ENCODE results near the gene GSTM3.
"Not testable (repeated sequence)": the region's sequence is repeated elsewhere in the genome, so short reads cannot be mapped to it uniquely, and the experiment has no call there.

The GSTM3 gene

GRCh38 chr1:109697066-109697465, 43.8 kb downstream of the GSTM3 start:
- no peak overlapping the region for H3K4me3 ChIP-seq (ENCODE audit: low read length)
- H3K27ac ChIP-seq (ENCODE audit: low read length): no peak overlapping the region
- H3K36me3 ChIP-seq (ENCODE audit: control insufficient read depth, insufficient read depth, low read length): no peaks in the 10 kb centered on the region
- H3K27me3 ChIP-seq (ENCODE audit: control insufficient read depth, insufficient read depth, low read length): no peaks in the 10 kb centered on the region
- no peak for DNase-seq (ENCODE audit: low read depth, low spot score)
- no peaks in the 10 kb centered on the region for H3K9me3 ChIP-seq (ENCODE audit: control insufficient read depth, insufficient read depth, low read length)
- H3K4me1 ChIP-seq (ENCODE audit: control insufficient read depth, insufficient read depth, low read length): no peaks in the 10 kb centered on the region
- WGBS (ENCODE audit: insufficient coverage, insufficient read length): no CpG with 5 or more reads among the region's 4 CpGs

- H3K9me3 ChIP-seq (ENCODE audit: control insufficient read depth, insufficient read depth, low read length); H3K4me1 ChIP-seq (ENCODE audit: control insufficient read depth, insufficient read depth, low read length); H3K4me3 ChIP-seq (ENCODE audit: low read length); DNase-seq (ENCODE audit: low read depth, low spot score); H3K27ac ChIP-seq (ENCODE audit: low read length); H3K27me3 ChIP-seq (ENCODE audit: control insufficient read depth, insufficient read depth, low read length); H3K36me3 ChIP-seq (ENCODE audit: control insufficient read depth, insufficient read depth, low read length): not testable (repeated sequence)
- no CpG with 5 or more reads among the region's 3 CpGs for WGBS (ENCODE audit: insufficient coverage, insufficient read length)
Measured at GRCh38 chr1:109695138-109695537, 45.7 kb downstream of the GSTM3 start.

DNA sequence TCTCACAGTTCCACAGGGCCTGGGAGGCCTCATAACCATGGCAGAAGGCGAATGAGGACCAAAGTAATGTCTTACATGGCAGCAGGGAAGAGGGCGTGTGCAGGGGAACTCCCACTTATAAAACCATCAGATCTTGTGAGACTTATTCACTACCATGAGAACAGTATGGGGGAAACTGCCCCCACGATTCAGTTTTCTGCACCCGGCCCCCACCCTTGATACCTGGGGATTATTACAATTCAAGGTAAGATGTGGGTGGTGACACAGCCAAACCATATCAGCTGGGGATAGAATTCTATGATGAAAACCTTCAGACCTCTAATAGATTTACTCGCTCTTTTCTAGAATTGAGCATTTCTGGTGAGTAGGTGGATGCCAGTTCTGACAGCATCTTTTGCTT, 46.4 kb downstream of the GSTM3 start:
- H3K4me3 ChIP-seq (ENCODE audit: low read length); H3K9me3 ChIP-seq (ENCODE audit: control insufficient read depth, insufficient read depth, low read length); H3K27ac ChIP-seq (ENCODE audit: low read length); H3K27me3 ChIP-seq (ENCODE audit: control insufficient read depth, insufficient read depth, low read length); DNase-seq (ENCODE audit: low read depth, low spot score); H3K4me1 ChIP-seq (ENCODE audit: control insufficient read depth, insufficient read depth, low read length); H3K36me3 ChIP-seq (ENCODE audit: control insufficient read depth, insufficient read depth, low read length): not testable (repeated sequence)
- no CpG with 5 or more reads among the region's 5 CpGs for WGBS (ENCODE audit: insufficient coverage, insufficient read length)

DNA sequence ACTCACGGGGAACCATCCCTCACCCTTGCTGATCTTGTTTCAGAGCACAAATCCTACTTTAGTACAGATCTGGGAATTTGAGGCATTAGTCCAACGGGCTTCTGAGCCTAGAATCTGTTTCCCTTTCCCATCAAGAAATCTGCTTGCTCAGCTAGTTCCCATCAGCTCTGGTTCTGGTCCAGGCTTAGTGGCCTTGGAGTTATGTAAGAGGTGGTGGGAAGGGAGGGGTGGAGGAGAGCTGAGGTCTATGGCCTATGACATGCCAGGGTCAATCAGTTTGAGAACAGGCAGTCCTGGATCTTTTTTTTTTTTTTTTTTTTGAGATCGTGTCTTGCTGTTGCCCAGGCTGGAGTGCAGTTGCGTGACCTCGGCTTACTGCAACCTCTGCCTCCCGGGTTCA, 49.1 kb downstream of the GSTM3 start:
- no peak for DNase-seq (ENCODE audit: low read depth, low spot score)
- Histone ChIP-seq H3K27ac (ENCODE audit: low read length) (no peak overlapping the region), H3K4me1 (ENCODE audit: control insufficient read depth, insufficient read depth, low read length) (no peaks in the 10 kb centered on the region), H3K9me3 (ENCODE audit: control insufficient read depth, insufficient read depth, low read length) (no peaks in the 10 kb centered on the region), H3K36me3 (ENCODE audit: control insufficient read depth, insufficient read depth, low read length) (no peaks in the 10 kb centered on the region), H3K27me3 (ENCODE audit: control insufficient read depth, insufficient read depth, low read length) (no peaks in the 10 kb centered on the region), H3K4me3 (ENCODE audit: low read length) (no peak overlapping the region)
- no CpG with 5 or more reads among the region's 6 CpGs for WGBS (ENCODE audit: insufficient coverage, insufficient read length)

DNA sequence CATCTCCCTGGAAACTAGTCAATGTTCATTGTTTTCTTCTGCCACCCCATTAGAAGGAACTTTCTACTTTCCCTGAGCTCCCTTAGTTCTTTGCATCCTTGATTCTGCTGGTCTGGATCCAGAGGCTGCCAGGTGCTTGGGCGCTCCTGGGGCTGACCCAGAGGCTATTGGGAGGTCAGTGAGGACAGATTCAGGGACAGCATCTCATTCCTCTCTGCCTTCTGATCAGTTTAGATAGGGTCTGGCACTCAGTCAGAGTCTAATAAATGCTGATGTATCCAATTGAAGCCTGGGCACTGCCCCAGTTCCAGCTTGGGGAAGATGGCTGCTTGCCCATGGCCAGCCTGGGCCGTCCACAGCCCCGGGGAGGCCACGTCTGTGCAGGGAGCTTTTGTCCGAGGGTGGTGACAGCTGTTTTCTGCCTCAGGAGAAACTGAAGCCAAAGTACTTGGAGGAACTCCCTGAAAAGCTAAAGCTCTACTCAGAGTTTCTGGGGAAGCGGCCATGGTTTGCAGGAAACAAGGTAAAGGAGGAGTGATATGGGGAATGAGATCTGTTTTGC, 50.9 kb downstream of the GSTM3 start:
- H3K4me1 ChIP-seq (ENCODE audit: control insufficient read depth, insufficient read depth, low read length): no peaks in the 10 kb centered on the region
- H3K27me3 ChIP-seq (ENCODE audit: control insufficient read depth, insufficient read depth, low read length): no peaks in the 10 kb centered on the region
- H3K4me3 ChIP-seq (ENCODE audit: low read length): no peak overlapping the region
- no peaks in the 10 kb centered on the region for H3K9me3 ChIP-seq (ENCODE audit: control insufficient read depth, insufficient read depth, low read length)
- no peak overlapping the region for H3K27ac ChIP-seq (ENCODE audit: low read length)
- no peak for DNase-seq (ENCODE audit: low read depth, low spot score)
- no peaks in the 10 kb centered on the region for H3K36me3 ChIP-seq (ENCODE audit: control insufficient read depth, insufficient read depth, low read length)
- no CpG with 5 or more reads among the region's 6 CpGs for WGBS (ENCODE audit: insufficient coverage, insufficient read length)

DNA sequence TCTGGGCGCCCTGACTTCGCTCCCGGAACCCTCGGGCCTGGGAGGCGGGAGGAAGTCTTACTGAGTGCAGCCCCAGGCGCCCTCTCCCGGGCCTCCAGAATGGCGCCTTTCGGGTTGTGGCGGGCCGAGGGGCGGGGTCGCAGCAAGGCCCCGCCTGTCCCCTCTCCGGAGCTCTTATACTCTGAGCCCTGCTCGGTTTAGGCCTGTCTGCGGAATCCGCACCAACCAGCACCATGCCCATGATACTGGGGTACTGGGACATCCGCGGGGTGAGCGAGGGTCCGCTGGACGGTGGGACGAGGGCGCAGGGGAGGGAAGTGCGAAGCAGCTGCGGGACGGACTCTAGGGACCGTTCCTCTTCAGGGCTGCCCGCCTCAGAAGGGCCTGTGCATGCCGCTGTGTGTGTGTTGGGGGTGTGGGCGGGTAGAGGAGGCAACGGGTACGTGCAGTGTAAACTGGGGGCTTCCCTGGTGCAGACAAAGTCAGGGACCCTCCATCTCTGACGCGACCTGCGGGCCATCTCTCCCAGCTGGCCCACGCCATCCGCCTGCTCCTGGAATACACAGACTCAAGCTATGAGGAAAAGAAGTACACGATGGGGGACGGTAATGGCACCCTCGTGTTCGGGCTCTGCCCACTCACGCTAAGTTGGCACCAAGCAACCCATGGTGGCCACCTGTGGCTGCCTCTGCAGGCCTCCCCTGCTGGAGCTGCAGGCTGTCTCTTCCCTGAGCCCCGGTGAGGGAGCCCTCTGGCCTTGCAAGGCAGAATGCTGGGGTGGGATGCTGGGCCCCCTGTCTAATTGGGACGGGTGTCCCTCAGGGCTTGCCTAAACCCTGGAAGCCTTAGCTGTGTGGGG, 53.0 kb downstream of the GSTM3 start, which contains the start of gene GSTM1:
TSS of gene GSTM1 (plus strand) at position 177 of the 859 bp plus-strand sequence. CDS start at position 234, 57 bp downstream.
- Histone ChIP-seq H3K27ac (ENCODE audit: low read length) (no peak within 1 kb of the TSS), H3K4me1 (ENCODE audit: control insufficient read depth, insufficient read depth, low read length) (no peaks in the 10 kb centered on the region), H3K9me3 (ENCODE audit: control insufficient read depth, insufficient read depth, low read length) (no peaks in the 10 kb centered on the region), H3K36me3 (ENCODE audit: control insufficient read depth, insufficient read depth, low read length) (no peaks in the 10 kb centered on the region), H3K4me3 (ENCODE audit: low read length) (no peak within 1 kb of the TSS), H3K27me3 (ENCODE audit: control insufficient read depth, insufficient read depth, low read length) (no peaks in the 10 kb centered on the region)
- DNase-seq (ENCODE audit: low read depth, low spot score): no peak
- WGBS (ENCODE audit: insufficient coverage, insufficient read length): no CpG with 5 or more reads among the region's 46 CpGs

- H3K27ac ChIP-seq (ENCODE audit: low read length); DNase-seq (ENCODE audit: low read depth, low spot score); H3K4me3 ChIP-seq (ENCODE audit: low read length); H3K4me1 ChIP-seq (ENCODE audit: control insufficient read depth, insufficient read depth, low read length); H3K27me3 ChIP-seq (ENCODE audit: control insufficient read depth, insufficient read depth, low read length); H3K36me3 ChIP-seq (ENCODE audit: control insufficient read depth, insufficient read depth, low read length); H3K9me3 ChIP-seq (ENCODE audit: control insufficient read depth, insufficient read depth, low read length): not testable (repeated sequence)
- no CpG with 5 or more reads among the region's 11 CpGs for WGBS (ENCODE audit: insufficient coverage, insufficient read length)
Measured at GRCh38 chr1:109687109-109687508, 53.7 kb downstream of the GSTM3 start.

- not testable (repeated sequence) for H3K9me3 ChIP-seq (ENCODE audit: control insufficient read depth, insufficient read depth, low read length); H3K36me3 ChIP-seq (ENCODE audit: control insufficient read depth, insufficient read depth, low read length); H3K27ac ChIP-seq (ENCODE audit: low read length); H3K4me3 ChIP-seq (ENCODE audit: low read length); DNase-seq (ENCODE audit: low read depth, low spot score); H3K27me3 ChIP-seq (ENCODE audit: control insufficient read depth, insufficient read depth, low read length); H3K4me1 ChIP-seq (ENCODE audit: control insufficient read depth, insufficient read depth, low read length)
- WGBS (ENCODE audit: insufficient coverage, insufficient read length): no CpG with 5 or more reads among the region's 4 CpGs
Measured at GRCh38 chr1:109685890-109686289, 54.9 kb downstream of the GSTM3 start.

GRCh38 chr1:109685399-109685798, 55.4 kb downstream of the GSTM3 start:
- H3K27ac ChIP-seq (ENCODE audit: low read length); H3K4me1 ChIP-seq (ENCODE audit: control insufficient read depth, insufficient read depth, low read length); H3K9me3 ChIP-seq (ENCODE audit: control insufficient read depth, insufficient read depth, low read length); DNase-seq (ENCODE audit: low read depth, low spot score); H3K36me3 ChIP-seq (ENCODE audit: control insufficient read depth, insufficient read depth, low read length); H3K4me3 ChIP-seq (ENCODE audit: low read length); H3K27me3 ChIP-seq (ENCODE audit: control insufficient read depth, insufficient read depth, low read length): not testable (repeated sequence)
- no CpG with 5 or more reads among the region's 1 CpG for WGBS (ENCODE audit: insufficient coverage, insufficient read length)

DNA sequence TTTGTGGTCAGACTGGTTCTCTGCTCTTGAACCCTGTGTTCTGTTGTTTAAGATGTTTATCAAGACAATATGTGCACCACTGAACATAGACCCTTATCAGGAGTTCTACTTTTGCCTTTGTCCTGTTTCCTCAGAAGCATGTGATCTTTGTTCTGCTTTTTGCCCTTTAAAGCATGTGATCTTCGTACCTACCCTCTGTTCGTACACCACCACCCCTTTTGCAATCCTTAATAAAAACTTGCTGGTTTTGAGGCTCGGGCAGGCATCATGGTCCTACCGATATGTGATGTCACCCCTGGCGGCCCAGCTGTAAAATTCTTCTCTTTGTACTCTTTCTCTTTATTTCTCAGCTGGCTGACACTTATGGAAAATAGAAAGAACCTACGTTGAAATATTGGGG, 56.1 kb downstream of the GSTM3 start:
- DNase-seq (ENCODE audit: low read depth, low spot score); H3K4me1 ChIP-seq (ENCODE audit: control insufficient read depth, insufficient read depth, low read length); H3K27ac ChIP-seq (ENCODE audit: low read length); H3K9me3 ChIP-seq (ENCODE audit: control insufficient read depth, insufficient read depth, low read length); H3K4me3 ChIP-seq (ENCODE audit: low read length); H3K36me3 ChIP-seq (ENCODE audit: control insufficient read depth, insufficient read depth, low read length); H3K27me3 ChIP-seq (ENCODE audit: control insufficient read depth, insufficient read depth, low read length): not testable (repeated sequence)
- WGBS (ENCODE audit: insufficient coverage, insufficient read length): no CpG with 5 or more reads among the region's 6 CpGs

All from iPS DF 6.9 (cell line).